Skin of body (tissue), 2 donors: Measurements from ENCODE around the gene NELL2. TPM values are rescaled to one million over a fixed set of nuclear protein-coding genes. Genes with fewer than 3 reads are reported as not detected.
"Not testable (repeated sequence)": the region's sequence is repeated elsewhere in the genome, so short reads cannot be mapped to it uniquely, and the experiment has no call there.

Experiments
- DNase-seq: peaks from one replicate; lab custom pipeline; 2025; lab: John Stamatoyannopoulos, UW
- total RNA-seq: library from RNA; depleted of rRNA; stranded (reverse); fragments of >200 nt; gene quantifications from one replicate; pipeline ENCODE4 v1.2.3, GENCODE V29; 2014

The NELL2 gene
- total RNA-seq, result 12.7 TPM

DNA sequence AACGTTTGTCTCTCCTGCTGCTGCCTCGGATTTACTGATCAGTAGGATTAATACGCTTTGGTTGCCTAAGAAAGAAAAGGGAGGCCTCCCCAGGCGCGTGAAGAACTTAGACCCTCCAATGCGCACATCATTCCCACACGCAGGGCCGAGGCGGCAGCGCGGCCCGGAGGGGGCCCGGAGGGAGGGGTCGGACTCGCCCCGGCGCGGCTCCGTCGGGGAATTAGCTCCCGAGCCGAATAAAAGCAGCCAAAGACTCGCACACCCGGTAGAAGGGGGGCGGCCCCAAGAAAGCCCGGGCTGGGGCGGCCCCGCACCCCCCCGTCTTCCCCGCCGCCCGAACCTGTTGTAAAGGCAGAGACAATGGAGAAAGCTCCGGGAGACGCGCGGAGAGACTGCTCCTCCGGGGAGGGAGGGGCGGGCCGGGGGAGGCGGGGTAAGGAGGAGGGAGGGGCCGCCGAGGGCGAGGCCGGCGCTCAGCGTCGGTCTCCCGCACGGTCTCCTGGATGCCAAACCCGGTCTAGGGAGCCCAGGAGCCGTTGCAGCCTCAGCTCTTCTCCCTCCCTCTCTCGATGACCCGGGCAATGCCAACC lies at the start of gene NELL2:
Gene NELL2, minus strand, starts transcription at position 362 of the 590 bp plus-strand sequence. CDS start 446 bp downstream, outside the sequence.
- DNase-seq, result no peak

DNA sequence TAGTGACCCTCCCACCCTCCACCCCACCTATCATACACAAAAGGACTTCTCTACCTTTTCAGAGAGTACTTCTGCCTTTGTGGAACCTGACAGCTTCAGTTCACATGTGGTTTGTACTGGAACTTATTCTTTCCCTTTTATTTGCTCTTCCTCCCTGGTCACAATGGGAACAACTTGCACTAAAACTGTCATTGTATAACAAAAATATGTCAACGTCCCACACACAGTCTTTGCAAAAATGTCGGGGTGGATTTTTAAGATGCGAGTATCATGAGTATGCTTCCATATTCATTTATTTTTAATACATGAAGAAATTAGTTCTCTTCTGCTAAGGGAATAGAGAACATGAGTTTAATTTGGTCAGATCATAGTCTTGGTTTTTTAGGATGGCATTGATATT lies 45.6 kb upstream of the NELL2 start:
- DNase-seq, result no peak

DNA sequence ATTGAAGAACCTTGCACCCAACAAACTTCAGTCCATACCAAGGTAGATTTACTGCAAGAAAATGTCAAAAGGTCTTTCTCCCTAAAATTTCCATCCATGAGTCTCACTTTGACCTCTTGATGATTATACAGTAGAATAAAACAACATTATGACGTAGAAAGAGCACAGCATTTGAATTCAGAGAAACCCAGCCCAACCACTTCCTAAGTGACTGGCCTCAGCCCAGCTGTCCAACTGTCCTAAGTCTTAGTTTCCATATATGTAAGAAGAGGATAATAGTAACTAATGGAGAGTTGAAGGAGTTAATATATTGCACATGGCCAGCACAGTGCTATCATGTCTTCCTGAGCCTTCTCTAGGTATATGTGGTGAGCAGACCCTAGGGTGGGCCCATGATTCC lies 41.0 kb upstream of the NELL2 start:
- DNase-seq, result no peak

DNA sequence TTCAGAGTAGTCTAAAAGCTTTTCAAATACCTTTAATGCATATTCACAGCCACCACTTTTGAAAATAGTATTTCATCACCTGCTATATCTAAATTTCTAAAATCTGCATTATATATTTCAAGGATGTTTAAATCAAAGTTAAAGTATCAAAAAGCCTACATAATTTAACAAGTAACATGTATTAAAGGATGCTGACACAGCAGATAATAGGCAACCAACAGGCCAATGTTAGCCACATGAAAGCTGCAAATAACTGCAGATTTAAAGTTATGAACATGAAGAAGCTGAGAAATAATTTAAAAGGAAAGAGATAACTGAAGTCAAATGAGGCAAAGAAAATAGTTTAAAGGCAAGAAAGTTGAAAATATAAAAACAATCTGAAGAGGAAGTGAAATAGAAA lies 39.8 kb upstream of the NELL2 start:
- no peak for DNase-seq

DNA sequence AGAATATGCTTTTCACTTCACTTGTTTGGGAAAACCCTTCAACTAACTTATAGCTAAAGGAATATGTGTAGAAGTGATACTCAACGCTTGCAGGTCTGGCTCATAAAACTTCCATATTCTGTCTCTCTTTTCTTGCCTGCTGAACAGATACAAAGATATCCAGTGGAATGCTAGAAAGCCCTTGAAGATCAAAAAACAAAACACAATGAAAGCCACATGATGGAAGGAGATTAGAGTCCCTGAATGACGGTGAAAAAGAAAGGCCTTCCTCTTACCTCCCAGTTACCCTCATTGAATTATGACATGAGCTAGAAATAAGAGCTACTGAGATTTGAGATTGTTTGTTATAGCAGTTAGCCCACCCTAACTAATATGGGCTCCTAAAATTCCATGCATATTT lies 28.2 kb upstream of the NELL2 start:
- DNase-seq, result no peak

DNA sequence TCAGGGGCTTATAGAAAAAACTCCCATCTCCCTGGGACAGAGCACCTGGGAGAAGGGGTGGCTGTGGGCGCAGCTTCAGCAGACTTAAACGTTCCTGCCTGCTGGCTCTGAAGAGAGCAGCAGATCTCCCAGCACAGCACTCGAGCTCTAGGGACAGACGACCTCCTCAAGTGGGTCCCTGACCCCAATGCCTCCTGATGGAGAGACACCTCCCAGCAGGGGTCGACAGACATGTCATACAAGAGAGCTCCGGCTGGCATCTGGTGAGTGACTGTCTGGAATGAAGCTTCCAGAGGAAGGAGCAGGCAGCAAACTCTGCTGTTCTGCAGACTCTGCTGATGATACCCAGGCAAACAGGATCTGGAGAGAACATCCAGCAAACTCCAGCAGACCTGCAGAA lies 22.0 kb upstream of the NELL2 start:
- not testable (repeated sequence) for DNase-seq

DNA sequence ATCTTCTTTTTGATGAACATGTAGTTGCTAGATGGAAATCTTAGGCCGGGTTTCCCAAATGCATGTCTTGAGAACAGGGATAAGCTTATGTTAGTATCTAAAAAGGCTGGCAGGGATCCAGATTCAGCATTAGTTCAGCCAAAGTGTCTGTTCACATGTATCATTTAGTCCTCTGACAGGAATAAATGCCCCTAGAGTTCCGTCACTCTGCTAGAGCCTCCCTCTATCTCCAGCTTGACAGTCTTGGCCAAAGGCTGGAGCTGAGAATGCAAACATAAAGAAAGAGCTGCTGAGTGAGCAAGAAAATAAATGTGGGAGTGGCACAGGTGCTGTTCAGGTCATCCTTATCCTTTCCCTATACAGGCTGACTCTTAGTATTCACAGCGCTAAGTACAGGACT lies 13.8 kb upstream of the NELL2 start:
- DNase-seq, result no peak

DNA sequence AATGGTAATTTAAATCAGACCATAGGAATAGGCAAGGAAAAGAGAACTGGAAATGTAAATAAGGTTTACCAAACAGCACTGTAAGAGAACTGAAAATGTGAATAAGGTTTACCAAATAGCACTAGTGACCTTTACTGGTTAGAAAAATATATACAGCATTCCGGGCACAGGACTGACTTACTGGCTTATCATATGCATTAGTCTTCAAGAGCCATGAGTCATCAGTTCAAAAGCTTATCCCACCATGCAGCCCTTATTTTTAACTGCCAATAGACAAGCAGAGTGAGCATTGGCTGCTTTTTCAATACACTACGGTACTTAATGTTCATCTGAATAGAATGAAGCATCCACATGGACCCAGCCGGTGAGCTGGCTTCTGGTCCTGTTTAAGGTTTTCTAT lies 13.0 kb upstream of the NELL2 start:
- DNase-seq, result no peak

DNA sequence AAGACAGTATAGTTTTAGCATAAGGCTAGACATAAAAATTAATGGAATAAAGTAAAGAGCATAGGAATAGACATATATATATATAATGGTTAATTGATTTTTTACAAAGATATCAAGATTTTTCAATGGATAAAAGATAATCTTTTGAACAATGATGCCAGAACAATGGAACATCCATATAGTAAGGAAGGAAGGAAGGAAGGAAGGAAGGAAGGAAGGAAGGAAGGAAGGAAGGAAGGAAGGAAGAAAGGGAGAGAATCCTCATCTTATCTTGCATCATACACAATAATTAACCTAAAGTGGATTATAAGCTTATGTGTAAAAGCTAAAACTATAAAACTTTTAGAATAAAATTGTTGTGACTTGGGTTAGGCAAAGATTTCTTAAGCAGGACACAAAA lies 9.8 kb upstream of the NELL2 start:
- no peak for DNase-seq

DNA sequence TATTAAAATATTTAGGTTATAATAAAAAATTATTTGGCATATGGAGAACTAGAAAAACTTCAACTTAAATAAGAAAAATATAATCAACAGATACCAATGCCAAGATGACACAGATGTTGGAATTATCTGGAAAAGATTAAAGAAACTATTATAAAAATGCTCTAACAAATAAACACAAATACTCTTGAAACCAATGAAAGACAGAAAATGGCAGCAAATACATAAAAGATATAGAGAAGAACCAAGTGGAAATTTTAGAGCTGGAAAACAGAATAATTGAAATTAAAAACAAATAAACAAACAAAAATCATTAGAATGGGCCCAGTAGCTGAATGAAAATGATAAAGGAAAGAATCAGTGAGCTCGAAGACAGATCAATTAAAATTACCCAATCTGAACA lies 5.1 kb upstream of the NELL2 start:
- DNase-seq, result no peak

DNA sequence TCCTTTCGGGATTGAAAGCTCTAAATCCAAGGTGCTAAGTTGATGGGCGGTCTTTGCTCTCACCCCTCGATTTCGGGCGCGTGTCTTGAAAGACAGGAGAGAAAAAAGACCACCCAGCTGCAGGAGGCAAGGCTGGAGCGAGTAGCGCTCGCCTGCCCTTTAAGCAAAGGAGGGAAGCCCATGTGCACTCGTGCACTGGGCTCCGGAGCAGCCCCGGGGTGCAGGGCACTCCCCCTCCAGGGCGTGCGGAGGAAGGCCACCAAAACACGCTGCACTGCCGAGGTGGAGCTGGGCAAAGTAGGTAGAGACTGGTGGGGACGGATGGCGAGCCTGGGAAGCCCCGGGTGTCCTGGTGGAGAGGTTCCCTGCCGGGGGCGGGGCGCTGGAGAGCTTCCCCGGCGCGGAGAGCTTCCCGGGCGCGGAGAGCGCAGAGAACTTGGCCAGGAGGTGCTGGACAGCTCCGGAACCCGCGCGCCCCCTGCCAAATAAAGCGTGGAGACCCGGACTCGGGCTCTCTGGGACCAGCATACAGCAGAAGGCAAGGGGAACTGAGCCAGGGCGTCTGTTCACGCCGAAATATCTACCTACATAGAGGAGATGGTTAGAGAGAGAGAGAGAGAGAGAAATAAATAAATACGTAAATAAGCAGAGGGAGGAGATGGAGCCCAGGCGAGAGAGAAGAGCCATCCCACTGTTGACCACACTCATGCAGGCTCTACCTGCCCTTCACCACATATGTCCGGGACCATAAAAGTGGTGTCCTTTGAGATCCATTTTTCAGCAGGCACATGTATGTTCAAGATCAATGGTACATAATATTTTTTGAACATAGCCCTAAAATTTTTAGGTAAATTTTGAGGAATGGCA lies 662 bp upstream of the NELL2 start:
- DNase-seq, result no peak

DNA sequence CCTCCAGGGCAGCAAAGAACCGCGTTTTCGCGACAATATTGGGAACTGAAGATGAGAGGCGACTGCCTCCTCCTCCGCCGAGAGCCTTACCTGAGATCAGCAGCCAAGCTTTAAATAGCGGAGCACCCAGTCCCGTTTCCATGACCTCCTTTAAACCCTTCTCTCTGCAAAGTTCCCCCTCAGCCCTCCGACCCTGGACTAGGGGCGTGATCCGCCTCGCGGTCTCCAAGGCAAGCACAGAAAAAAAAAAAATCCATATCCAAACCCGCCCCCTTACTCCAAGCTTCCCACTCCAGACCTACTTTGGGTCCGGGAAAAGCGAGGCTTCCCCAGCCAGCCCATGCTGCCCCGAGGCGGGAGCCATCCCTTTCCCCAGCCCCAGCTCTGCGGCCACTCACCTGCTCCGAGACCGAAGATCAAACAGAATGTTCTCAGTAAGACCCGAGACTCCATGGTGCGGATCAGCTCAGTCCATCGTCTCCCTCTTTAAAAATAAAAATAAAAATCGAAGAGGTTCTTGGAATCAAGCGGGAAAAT lies 630 bp downstream of the NELL2 start:
- no peak for DNase-seq

DNA sequence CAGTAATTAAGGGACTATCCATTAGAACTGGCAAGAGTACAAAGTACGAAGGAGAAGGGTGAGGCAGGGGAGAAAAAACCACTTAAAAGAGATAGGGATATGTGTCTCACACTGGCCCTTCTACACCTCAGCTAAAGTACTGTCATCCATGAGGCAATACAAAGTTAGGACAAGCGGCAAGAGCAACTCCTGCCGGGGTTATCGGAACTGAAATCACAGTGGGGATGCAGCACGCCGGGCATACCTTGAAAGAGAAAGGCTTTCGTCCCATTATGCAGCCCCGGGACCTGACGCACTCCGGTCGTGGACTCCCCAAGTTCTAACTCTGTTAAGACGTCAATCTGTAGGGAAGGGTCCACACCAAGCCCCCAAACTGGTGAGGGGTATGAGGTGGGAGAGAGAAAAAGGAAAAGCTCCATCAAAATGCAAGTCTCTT lies 1.1 kb downstream of the NELL2 start:
- DNase-seq, result no peak

DNA sequence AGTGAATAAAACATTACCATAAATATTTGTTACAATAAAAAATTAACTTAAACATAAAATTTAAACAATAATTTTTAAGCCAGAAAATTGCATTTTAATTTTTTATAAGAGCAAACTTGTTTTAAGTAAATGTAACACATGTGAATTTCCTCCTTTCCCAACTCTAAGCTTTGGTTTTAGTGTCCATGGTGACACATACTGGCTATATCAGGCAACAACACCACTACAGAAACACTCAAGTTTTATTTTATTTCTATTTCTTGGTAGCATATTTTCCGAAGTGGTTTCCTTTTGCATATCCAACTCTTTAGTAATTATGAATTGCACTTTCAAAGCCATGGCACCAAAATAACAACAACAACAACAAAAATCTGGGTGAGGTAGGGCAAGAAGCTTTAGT lies 2.2 kb downstream of the NELL2 start:
- peak; percentile 27 for DNase-seq

DNA sequence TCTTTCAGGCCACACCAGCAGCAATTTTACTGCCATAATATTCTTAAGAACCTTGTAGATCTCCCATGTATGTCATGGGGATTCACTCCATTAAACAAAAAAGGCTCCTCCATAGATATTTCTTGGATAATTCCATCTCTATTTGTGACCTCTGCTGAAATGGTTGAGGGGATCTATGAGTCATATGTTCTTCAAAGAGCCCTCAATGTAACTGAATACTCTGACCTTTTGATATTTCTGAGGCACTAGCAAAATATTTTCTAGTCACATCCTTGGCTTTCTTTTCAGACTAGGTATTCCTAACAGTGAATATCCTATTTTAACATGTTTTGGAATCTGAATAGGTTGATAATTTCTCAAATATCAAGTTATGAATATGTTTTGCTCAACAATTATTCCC lies 6.6 kb downstream of the NELL2 start:
- no peak for DNase-seq

DNA sequence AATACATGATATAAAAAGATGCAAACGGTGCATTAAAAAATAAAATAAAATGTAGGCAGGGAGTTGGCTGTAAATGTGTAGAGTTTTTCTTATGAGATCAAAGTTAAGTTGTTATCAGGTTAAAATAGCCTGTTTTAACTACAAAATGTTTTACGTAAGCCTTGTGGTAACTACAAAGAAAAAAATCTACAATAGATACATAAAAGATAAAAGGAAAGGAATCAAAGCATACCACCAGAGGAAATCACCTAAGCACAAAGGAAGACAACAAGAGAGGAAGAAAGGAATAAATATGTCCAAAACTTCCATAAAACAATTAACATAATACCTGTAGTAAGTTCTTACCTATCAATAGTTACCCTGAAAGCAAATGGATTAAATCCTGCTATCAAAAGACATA lies 12.2 kb downstream of the NELL2 start:
- no peak for DNase-seq

DNA sequence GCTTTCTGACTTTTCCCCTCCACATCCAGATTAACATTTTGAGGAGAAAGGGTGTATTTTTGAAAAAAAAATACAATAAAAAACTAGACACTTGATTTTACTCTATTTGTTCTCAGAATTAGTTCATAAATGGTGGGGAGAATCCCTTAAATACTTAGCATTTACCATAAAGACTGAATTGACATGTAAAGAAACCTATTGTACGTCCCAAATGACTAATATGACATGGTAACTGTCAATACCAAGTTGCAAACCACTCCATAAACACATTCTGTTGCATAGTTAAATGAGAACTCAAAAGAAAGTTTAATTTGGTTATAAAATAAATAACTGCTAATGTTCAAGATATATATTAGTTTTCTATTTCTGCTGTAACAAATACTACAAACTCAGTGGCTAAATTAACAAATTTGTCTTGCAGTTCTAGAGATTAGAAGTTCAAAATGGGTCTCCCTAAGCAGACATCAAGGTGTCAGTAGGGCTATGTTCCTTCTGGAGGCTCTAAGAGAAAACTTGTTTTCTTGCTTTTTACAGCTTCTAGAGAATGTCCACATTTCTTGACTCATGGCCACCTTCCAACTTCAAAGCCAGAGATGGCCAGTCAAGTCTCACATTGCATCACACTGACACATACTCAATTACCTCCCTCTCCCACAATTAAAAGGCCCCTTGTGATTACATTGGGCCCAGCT lies 16.0 kb downstream of the NELL2 start:
- DNase-seq, result no peak

DNA sequence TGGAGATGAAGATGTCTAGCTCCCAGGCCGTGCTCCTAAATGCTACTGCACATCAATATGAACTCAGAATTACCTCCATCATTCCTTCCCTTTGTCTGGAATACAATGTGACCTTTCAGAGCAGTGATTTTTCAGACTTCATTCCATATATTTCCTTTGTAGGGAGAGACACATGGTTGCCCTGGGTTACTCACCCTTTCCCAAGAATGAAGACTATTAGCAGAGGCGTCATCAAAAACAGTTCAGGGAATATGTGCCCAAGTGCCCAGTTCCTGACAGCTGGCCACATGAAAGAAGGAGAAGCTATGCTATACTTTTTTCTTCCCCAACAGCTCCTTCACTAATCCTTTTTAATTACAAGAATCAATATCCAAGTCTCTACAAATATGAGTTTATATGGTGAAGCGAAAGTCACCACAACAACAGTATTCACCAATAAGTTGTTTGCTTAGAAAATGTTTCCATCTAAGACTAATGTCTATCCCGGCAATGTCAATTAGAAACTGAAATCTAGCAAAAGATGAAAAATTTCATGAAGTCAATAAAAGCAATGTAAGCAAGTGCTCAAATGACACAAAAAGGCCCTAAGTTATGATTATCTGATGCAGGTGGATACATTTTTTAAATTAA lies 17.8 kb downstream of the NELL2 start:
- DNase-seq, result no peak

DNA sequence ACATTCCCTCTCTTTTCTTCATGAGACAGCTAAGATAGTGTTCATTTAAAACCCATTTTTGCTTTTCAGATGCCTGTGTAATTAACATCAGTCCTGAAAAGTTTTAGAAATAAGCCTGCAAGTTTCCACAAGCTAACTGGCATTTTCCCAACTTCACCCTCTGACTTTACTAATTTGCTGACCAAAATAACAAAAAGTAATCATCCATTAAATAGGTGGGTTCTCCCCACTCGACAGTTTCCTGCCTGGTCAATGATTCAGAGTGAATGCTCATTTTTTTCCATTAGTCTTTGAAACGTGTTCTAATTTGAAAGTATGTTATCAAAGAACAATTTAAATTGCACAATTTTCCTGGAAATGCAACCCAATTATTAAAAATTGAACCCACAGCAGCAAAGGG lies 23.6 kb downstream of the NELL2 start:
- no peak for DNase-seq

DNA sequence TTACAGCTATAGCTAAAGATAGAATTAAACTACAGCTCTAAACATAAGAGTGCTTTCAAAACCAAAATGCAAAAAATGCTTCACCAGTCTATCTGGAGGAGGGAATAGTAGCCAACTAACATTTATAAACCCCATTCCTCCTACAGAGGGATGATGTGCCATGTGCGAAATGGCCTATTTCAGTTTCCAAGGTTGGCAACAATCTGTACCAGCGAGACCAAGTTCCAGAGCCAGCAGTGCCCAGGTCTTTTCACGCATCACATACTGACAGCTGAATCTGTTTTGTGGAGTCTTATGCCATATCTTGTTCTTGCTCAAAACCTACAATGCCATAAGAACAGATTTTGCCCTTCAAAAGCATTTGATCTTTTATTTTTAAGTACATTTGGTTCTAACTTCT lies 24.5 kb downstream of the NELL2 start:
- DNase-seq, result no peak

DNA sequence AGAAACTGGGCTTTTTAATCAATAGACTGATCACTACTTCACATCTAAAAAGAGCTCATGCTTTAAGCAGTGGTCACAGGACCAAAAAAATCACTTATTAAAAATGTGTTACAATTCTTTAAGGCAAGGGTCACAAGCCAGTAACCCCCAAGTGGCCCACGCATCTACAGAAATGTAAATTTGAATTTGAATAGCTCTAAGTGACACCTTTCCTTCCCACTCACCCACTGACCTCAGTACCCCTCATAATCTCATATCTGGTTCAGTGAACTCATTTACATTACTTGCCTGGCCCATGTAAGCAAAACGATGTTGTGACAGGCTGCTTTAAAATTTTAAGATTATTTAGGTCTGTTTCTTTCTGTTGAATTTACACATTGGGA lies 27.4 kb downstream of the NELL2 start:
- no peak for DNase-seq
